Stimulated activated CD8-positive, alpha-beta memory T cell treated with anti-CD3 and anti-CD28 coated beads, Interleukin-7, amount 100 ng/mL, for 48 hours (primary cell): ENCODE data around the gene C2orf92.

Source experiments
- DNase-seq, 2 donors: peaks; one replicate each; pipeline ENCODE4 v3.0.0-alpha.2; 2020; ENCODE audit warnings: low read depth in 1 of 2; ENCODE audit errors: extremely low read depth in 1 of 2

Gene C2orf92

GRCh38 chr2:97726261-97727064 lies 57.0 kb downstream of the C2orf92 start:
- no peak for DNase-seq

- no peak for DNase-seq
Observed at GRCh38 chr2:97727296-97727695, 57.8 kb downstream of the C2orf92 start.

- DNase-seq, result no peak
Observed at GRCh38 chr2:97728091-97728731, 58.7 kb downstream of the C2orf92 start.

- no peak for DNase-seq
Observed at GRCh38 chr2:97730245-97730644, 60.7 kb downstream of the C2orf92 start.

- DNase-seq, result no peak
Observed at GRCh38 chr2:97731274-97732020, 61.9 kb downstream of the C2orf92 start.

- DNase-seq, result no peak
Observed at GRCh38 chr2:97732436-97733340, 63.2 kb downstream of the C2orf92 start.

GRCh38 chr2:97733341-97734035 lies 64.0 kb downstream of the C2orf92 start:
- DNase-seq, result no peak

- no peak for DNase-seq
Observed at GRCh38 chr2:97734061-97735051, 64.8 kb downstream of the C2orf92 start.

GRCh38 chr2:97735161-97735561 lies 65.6 kb downstream of the C2orf92 start:
- DNase-seq, result no peak

GRCh38 chr2:97736185-97736584 lies 66.7 kb downstream of the C2orf92 start:
- DNase-seq, result no peak

GRCh38 chr2:97736608-97737330 lies 67.3 kb downstream of the C2orf92 start:
- DNase-seq, result no peak

GRCh38 chr2:97737421-97738178 lies 68.1 kb downstream of the C2orf92 start:
- no peak for DNase-seq

- no peak for DNase-seq
Observed at GRCh38 chr2:97738179-97739019, 68.9 kb downstream of the C2orf92 start.

GRCh38 chr2:97739020-97739892 lies 69.7 kb downstream of the C2orf92 start:
- DNase-seq, result no peak

- DNase-seq, result no peak
Observed at GRCh38 chr2:97739893-97740245, 70.4 kb downstream of the C2orf92 start.
